NCI-H748 treated with DMSO at 0.1 percent for 48 hours (cell line): Measurements from ENCODE around the gene GIT1.

ENCODE experiments used
- DNase-seq: peaks from one replicate; lab custom pipeline; 2025; lab: John Stamatoyannopoulos, UW

The GIT1 gene

DNA sequence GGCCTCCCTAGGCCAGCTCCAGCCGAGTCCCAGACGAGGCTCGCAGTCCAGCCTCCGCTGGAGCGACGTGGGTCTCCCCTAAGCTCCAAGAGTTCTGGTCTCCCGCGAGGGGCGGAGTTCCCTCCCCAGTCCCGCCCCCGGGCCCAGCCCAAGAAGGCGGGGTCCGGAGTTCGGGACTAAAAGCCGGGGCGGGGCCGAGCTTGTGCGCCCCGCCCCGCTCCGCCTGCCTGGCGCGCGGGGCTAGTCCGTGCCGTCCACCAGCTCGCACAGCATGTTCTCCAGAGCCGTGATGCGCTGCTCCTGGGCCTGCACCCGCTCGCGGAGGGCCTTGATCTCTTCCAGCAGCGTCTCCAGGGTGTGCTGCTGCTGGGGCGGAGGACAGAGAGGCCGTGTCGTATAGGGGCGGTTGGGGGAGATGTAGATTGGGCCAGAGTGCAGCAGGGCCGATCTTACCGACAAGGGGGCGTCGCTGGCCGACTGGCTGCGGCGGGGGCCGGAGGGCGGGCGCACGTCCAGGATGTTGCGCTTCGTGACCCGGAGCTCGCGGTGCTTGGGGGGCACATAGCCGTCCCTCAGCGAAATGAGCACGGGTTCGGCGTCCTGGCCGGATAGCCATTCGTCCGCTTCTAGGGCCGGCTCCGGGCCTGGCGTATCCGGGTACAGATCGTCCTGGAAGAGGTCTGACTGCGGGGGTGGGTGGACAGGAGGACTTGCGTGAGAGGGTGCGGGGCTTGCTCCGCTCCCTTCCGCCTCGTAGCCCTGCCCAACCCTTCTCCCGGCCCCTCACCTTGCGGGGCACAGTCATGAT lies 26.2 kb upstream of the GIT1 start:
- peak; percentile 80 for DNase-seq

DNA sequence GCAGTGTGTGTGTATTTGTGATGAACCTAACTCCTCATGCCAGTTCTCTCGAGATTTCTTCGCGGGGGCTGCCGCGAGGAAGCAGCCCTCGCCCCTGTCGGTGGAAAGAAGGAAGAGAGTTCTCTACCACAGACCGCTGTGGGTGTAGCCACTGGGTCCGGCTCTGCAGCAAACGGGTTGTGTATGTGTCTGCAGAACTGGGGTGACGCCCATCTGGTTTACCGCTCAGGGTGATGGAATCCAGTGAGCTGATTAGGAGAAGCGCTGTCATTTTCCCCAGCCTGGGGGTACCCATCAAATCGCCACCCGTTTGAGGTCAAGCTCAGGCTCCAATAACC lies 25.6 kb upstream of the GIT1 start:
- DNase-seq = no peak

DNA sequence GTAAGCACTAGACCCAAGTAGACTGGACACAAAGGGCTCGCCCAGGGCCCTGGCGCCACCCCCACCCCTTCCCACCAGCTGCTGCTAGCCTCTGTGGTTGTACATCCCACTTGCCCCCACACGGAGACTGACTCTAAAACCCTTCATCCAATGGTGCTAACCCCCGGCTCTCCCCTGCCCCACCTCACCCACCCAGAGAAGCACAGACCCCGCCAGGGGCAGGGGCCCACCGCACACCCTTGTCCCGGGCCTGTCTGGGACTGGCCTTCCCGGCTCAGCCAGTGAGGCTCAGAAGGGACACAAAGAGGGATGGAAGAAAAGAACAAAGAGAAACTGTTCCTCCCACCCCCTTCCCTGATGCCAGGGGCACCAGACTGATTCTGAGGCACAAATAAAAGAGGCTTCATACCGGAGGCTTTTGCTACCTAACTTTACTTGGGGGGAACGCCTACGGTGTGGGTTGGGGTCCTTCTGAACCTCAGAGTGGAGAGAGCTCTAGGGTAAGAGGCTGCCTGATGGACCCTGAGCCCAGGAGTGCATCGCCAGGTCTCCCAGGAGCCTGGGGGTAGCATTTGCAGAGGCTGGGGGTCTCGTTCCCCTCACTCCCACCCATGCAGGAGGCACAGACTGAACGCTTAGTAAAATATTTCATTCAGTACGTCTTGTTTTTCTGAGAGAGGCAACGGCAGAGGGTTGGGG lies 25.1 kb upstream of the GIT1 start:
- no peak for DNase-seq

DNA sequence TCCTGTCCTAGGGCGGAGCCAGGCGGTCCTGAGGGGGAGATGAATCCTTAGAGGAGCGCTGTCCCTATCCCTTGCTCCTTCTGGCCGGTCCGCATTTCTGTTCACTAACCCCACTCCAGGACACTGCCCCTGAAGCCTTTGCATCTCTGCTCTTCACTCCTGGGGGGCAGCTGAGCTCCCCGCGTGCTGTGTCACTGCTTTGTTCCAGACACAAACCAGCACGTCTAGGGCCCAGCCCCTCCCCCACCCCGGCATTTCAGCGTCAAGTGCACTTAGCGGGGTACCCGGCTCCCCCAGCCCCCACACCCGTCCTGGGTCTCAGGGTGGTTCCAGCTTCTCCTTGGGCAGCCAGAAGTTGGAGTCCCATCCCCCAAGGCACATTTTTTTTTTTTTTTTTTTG lies 24.4 kb upstream of the GIT1 start:
- DNase-seq = no peak

DNA sequence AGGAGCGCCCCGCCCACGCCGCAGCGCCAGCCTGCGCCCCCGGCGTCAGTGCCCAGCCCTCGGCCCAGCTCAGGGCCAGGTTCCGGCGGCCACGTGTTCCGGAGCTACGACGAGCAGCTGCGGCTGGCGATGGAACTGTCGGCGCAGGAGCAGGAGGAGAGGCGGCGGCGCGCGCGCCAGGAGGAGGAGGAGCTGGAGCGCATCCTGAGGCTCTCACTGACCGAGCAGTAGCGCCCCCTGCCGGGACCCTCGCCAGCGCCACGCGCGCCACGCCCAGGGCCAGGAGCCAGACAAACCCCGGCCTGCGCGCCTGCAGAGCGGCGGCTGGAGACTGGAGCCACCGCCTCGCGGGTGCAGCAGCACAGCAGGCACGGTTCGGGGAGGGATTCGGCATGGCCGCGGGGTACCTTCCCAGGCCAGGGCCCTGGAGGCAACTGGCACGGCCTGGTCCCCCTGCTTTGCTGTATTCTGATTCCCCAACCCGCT lies 23.9 kb upstream of the GIT1 start:
- DNase-seq = no peak

DNA sequence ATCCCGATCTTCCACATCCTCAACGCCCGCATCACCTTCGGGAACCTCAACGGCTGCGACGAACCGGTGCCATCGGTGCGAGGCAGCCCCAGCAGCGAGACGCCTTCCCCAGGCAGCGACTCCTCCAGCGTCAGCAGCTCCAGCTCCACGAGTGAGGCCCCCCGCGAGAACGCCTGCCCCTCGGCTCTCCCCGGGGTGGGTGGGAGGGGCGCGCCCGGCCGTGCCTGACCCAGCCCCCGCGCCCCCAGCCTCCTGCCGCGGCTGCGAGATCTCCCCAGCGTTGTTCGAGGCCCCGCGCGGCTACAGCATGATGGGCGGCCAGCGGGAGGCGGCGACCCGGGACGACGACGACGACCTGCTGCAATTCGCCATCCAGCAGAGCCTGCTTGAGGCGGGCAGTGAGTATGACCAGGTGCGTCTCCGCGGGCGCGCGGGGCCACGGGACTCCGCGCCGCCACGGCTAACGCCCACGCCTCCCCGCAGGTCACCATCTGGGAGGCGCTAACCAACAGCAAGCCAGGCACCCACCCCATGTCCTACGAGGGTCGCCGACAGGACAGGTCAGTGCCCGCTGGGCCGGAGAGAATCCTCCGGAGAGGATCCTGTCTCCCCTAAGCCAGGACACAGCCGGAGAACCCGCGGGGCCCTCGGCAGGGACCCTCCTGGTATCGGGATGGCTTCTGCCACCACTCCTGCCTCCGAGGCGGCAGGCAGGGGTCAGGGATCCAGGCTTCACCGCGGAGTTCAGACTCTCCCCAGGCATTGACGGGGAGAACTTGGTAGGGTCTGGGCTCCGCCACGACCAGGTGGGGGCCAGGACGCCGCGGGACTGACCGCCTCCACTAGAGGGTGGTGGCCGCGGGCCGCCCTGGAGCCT lies 23.2 kb upstream of the GIT1 start:
- no peak for DNase-seq

DNA sequence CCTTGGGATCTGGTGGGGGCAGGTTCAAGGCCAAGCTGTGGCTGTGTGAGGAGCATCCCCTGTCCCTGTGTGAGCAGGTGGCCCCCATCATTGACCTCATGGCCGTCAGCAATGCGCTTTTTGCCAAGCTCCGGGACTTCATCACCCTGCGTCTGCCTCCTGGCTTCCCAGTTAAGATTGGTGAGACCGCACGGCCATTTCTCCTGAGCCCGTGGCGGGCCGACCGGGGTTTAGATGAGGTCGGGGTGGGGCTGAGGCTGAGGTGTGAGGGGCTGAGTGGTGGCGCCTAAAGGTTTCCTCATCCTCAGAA lies 22.6 kb upstream of the GIT1 start:
- no peak for DNase-seq

DNA sequence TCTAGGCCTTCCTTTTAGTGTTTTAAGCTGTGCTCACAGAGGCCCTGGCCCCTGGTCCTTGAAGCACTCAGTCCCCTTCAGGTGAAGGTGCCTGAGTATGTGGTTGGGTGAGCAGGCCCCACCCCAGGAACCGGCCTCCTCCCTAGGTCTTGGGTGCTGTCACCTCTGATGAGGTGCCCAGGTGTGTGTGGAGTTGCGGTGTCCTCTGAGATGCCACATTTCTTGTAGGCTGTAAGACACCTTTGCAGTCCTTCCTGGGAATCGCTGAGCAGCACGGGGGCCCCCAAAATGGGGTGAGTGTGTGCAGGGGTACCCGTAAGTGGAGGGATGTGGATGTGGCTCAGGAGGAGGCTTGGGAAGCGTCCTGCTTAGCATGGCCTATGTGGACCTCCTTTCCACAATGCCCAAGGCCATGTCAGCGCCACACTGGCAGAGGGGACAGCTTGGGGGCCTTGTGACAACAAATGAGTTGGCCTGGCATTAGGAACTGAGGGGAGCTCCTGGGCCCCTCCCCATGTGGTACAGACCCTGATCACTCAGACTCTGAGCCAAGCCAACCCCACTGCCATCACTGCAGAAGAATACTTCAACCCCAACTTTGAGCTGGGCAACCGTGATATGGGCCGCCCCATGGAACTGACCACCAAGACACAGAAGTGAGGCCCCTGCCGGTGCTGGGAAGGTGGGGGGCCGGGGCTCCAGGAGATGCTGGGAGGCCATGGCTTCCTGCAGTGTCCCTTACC lies 22.1 kb upstream of the GIT1 start:
- no peak for DNase-seq

DNA sequence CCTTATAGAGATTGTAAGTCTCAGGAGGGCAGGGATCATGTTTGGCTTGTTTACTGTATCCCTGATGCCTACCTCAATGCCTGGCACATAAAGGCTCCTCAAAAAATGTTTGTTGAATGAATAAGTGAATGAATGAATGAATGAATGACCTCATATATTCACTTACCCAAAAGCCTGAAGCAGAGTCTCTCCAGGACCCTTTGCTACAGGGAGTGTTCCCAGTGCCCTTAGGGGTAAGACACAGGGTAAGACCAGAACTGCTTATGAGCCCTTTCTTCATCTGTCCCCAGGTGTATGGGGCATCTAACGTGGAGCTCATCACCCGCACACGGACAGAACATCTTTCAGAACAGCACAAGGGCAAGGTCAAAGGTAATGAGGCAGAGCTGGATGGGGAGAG lies 20.9 kb upstream of the GIT1 start:
- DNase-seq = no peak

DNA sequence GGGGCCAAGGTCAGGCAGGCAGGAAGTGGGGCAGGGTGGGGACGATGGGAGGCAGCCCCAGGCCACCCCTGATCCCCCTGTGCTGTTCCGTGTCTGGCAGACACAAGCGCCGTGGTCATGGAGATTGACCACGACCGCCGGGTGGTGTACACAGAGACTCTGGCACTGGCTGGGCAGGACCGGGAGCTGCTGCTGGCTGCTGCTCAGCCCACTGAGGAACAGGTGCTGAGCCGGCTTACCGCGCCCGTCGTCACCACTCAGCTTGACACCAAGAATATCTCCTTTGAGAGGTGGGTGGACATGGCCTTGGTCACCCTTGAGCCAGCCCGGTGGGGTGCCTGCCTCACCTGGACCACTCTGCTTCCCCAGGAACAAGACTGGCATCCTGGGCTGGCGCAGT lies 19.5 kb upstream of the GIT1 start:
- DNase-seq = no peak

DNA sequence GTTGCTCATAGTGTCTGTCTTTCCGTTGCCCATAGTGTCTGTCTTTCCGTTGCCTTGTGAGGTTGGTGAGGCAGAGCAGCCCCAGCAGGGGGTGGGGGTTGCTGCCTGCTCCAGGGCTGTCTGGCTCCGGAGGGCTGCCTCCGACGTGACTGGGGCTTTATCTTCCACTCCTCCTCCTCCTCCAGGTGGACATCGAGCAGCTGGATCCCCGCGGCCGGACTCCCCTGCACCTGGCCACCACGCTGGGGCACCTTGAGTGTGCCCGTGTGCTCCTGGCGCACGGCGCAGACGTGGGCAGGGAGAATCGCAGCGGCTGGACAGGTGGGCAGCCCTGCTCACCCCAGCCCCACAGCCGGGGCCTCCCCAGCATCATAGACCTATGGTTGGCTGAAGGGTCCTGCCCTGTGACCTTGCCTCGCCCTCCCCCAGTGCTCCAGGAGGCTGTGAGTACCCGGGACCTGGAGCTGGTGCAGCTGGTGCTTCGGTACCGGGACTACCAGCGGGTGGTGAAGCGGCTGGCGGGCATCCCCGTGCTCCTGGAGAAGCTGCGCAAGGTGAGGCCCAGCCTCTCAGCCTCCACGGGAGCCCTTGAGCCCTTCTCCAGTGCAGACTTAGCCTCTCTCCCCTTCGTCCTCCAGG lies 18.2 kb upstream of the GIT1 start:
- no peak for DNase-seq

DNA sequence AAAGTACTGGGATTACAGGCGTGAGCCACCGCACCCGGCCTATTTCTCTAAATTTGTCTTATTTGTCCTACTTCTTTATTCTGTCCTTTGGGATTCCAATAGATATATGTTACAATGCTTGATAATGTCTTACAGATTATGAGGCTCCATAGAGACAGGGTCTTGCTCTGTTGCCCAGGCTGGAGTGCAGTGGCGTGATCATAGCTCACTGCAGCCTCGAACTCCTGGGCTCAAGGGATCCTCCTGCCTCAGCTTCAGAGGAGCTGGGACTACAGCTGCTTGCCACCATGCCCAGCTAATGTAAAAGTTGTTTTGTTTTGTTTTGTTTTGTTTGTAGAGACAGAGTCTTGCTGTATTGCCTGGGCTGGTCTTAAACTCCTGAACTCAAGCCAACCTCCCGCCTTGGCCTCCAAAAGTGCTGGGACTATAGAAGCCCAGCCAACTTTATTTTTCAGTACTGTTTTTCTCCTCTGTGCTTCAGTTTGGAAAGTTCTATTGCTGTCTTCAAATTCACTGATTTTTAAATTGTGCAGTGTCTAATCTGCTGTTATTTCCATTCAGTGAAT lies 13.7 kb upstream of the GIT1 start:
- DNase-seq = no peak

DNA sequence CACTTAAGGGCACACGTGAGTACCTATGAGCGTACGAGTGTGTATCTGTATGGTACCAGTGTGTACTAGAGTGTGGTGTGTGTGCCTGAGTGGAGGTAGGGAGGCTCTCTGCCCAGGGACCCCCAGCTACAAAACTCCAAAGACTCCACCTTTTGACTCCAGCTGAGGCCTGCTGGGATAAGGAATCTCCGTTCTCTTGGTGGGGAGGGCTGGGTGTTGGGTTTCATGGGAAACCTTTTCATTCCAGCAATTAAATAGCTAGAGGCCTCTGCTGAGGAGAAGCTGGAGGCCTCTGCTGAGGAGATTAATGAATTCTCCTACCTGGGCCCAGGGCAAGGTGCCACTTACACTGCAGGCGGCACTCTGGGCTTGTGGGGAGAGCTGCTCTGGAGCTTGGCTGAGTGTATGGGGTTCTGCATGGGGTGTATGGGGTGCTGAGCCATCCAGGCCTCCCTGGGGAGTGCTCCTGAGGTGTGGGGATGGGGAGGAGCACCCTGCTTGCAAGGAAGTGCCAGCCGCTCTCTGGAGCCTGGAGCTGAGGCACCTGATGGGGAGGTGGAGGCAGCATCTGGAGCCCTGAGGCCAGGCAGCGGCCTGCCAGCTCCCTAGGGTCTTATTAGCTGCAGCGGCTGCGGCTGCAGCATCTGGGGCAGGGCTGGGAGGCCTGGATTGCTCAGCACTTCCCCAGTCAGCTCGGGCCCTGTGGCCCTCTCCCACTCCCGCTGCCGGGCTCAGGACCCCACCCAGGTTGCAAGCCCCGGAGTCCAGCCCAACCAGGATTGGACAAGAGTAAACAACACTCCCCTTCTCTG lies 8.1 kb upstream of the GIT1 start:
- no peak for DNase-seq

DNA sequence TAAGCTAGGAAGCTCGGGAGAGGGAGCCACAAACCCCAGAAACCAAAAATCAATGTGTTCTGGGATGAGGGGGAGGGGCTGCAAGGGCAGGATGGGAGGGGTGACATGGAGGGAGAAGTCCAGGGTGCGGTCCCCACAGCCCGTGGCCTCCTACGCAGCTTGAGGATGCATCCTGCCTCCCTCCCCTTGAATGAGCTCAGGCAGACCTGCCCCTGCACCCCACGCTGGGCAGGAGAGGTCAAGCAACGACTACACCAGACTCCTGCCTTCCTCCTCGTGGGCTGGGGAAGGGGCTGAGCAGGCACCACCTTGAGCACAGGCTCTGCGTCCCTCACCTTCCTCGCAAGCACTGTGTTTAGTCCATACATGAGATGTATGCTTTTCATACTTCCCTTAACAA lies 7.4 kb upstream of the GIT1 start:
- no peak for DNase-seq

DNA sequence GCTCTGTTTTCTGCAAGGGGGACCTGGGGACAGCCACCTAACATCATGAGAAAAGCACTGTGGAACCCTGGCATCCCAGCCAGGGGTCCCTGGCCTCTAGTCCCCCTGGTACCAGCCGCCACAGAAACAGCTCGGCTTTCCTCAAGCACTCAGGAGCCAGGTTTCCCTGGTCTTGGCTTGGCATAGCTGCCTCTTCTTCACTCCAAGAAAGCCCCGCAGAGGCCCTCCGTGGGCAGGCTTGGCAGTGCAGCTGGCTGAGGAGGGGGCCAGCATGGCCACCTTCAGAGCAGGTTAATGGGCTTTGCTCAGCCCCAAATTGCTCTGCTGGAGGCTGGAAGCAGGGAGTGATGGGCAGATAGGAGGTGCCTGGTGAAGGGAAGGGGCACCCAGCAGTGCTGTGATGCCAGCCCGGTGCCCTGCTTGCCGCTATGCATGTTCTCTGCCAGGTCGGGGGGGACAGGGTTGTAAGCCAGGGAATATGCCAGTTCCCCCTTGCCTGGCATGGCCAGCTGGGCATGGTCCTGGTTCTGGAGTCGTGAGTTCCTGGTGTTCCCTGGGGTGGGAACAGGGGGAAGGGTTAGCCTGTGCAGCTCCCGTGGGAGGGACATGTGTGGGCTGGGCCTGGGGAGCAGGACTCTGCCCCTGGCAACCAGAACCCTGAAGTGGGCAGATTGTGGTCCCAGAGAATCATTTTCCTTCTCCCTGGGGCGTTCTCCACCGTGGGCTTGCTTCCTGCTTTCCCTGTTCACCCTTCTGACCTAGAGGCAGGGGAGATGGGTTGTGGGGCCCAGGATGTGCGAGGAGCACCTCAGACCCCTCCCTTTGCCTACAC lies 6.7 kb upstream of the GIT1 start:
- DNase-seq = no peak

DNA sequence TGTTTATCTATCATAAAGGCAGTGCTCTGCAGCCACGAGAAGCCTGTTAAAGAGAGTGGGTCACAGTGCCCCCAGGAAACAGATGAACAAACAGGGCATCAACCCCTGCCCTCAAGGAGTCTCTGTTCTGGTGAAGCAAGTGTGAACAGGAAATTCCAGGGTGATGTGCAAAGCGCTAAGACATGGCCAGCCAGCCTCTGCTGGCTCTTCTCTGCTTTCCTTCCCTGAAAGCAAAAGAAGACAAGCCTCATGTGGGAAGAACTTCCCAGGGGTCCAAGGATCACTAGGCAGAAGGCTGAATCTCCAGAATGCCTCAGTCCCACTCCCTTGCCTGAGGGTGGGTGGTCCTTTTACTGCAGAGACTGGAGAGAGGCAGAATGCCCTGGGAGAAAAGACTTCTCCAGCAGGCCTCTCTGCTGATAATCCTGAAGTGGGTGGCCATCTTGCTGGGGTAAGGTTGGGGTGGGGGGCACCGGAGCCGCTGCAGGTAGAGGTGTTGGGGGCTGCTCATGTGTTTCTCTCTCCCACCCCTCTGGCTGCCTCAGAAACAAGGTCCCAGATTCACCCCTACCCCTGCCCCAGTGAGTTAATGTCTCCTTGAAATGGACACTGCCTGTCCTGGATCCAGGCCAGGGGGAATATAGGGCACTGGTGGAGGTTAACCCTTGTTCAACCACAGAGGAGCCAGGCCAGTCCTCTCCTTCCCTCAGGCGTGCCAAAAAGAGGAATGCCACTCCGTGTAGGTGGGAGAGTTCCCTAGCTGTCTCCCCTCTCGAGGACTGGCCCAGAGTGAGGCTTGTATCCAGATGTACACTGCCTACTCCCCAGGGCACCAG lies 5.9 kb upstream of the GIT1 start:
- DNase-seq = no peak

DNA sequence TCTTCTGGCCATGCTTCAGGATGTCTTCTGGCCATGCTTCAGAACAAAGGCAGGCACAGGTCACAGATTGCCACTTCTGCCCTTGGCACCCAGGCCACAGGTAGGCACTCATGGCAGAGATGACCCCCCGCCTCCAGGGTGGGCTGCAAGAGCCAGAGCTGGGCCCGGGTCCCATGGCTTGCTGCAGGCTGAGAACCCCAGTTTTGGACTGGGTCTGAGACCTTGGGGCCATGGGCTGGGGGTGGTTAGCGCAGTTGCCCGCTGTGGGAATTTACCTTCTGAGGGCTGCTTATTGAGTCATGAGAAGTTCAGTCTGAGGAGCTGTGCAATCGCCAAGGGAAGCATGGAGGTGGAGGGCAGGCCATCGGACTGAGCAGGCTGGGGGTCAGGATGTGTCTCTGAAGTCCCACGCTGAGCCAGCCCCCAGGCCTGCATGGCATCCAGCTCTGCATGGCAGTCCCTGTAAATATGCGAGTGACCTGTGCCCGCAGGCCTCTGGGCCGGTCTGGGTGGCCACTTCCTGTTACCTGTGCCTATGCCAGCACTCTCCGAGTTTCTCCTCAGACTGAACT lies 5.2 kb upstream of the GIT1 start:
- DNase-seq = no peak
